HG03521 (cell line): ENCODE results near the gene UNC5CL.
A peak's percentile ranks its signal among the peaks of the same experiment; 100 is the strongest.
"Not testable (repeated sequence)": the region's sequence is repeated elsewhere in the genome, so short reads cannot be mapped to it uniquely, and the experiment has no call there.

Experiments used
- ATAC-seq: cut with Tn5 transposase; IDR thresholded peaks from one replicate; pipeline ENCODE4 v1.9.1; 2021; ENCODE audit warnings: mild to moderate bottlenecking, moderate library complexity; ENCODE audit not compliant: unreplicated experiment

Gene UNC5CL

DNA sequence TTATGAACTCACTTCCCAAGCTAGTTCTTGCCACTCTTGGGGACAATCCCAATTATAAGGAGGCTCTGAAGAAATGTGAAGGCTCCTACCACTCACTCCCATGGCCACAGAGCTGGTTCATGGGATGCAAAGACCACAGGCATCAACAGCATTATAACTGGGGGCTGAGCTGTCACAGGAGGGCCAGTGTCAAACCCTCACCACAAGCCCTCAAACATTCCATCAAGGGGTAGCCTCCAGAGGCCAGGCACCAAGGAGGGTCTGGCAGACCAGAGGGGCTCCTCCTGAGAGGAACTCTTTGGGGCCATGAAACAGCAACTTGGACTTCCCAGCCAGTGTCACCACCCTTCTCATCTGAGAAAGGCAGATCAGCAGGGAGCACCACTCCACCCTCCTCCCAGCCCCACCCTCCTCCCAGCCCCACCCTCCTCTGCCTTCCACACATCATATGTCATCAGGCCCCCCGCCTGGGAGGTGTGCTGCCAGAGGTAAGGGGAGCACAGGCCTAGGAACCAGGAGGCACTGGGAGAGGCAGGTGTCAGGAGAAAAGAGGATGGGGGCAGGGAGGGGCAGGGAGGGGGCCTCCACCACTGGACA lies 2.0 kb upstream of the UNC5CL start:
- ATAC-seq: no peak

DNA sequence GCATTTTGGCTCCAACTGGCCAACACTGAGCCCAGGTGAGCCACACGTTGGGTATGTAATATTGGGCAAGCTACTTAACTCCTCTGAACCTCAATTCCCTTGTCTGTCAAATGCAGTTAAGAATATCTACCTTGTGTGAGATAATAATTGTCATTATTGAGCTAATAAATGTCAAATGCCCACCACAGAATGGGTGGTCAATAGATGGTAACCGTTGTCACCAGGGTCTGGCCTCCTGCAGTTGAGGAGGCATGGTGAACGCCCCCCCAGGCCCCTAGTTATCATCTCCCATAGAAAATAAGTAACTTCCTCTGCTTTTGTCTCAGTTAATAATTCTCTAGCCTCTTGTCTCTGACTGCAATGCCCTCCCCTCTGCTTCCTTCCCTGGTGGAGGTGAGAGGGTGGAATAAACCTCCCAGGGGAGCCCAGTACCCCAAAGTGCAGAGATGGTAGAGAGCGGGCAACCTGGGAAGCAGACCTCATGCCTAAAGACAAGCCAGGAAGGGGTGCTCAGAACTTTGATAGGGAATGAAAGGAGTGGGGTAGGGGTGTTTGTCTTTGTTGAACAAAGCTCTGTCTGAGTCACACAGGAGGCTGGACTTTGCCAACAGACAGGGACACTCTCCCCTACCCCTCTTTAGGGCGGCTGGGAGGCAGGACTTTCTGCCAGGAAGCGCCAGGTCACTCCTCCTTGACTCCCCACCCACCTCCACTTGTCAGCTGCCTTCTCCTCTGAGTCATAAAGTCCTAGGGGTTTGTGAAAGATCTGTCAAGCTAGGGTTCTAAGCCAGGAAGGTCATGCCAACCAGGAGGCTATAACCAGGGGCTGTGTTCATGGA lies 1.3 kb upstream of the UNC5CL start:
- ATAC-seq: no peak

DNA sequence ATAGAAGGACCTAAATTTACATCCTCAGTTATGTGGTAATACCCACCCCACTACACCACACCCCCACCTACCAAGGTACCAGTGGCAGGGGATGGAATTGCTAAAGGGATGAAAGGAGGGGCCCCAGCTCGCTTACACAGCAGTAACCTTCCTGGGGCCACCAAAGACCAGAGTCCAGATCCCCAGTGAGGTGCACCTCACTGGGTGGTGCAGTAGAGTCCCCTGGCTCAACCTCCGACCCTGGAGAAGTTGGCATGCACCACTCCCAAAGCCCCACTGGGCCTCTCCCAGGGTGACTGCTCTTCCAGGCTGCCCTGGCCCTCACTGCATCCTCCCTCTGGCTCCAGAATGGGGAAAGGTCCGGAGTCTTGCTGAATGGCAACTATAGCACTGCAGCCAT lies 816 bp downstream of the UNC5CL start:
- no peak for ATAC-seq

DNA sequence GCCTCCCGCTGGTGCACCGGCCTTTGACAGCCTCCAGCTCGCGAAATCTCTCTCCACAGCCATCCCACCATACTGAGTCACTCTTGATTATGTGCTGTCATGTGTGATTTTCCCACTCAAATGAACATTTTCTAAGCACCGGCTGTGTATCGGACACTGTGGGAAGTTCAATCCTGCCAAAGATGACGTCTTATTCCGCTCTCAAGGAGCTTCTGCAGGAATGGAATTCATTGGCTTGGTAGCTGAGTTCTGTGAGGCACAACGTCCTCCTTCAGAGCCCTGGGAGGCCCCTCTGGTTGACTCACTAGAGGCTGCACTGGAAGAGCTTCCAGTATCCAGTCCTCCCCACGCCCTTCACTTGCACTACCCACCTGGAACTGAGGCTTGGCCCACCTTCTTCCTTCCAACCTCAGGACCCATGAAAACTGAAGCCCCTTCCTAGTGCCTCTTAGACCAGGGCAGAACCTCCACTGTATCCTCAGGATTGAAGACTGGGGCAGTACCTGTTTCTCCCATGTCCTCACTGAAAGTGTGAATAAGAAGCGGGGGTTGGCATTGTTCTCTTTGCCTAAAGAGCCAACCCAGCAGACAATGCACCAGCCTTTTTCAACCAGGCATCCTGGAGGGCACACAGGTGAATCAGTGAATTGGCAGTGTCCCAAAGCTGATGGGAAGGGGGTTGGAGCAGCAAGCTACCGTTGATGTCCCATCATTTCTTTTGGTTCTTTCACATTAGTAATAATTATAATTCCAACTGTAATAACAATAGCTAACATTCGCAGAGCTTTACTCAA lies 1.7 kb downstream of the UNC5CL start:
- ATAC-seq: no peak

DNA sequence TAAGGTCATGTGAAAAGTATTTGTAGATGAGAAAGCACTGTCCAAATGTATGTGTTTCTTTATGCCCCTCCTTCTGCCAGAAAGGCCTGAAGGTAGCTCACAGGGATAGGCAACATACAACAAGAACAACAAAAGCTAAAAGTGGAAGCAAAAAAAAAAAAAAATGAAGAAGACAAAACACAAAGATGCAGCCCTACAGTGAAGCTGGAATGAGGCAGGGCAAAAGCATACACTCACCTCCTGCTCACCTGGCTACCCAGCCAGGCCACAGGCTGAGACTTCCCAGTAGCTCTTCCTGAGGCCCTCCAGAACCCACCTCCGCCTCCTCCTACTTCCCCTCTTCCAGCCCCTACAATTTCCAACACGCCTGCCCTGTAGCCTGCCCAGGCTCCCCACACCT lies 2.4 kb downstream of the UNC5CL start:
- ATAC-seq: no peak

DNA sequence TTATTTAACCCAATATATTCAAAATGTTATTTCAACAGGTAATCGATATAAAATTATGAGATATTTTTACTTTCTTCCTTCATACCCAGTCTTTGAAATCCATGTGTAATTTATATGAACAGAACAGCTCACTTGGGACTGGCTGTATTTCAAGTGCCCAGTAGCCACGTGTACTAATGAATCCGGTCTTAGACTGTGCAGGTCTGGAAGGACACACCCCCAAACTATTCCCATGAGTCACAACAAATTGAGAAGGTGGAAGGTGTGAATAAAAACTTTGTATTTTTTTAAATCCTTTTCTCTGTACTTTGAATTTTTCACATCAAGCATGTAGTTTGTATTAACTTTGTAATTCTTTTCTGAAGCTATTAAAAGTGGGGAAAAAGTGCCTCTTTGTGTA lies 2.8 kb downstream of the UNC5CL start:
- ATAC-seq: no peak

DNA sequence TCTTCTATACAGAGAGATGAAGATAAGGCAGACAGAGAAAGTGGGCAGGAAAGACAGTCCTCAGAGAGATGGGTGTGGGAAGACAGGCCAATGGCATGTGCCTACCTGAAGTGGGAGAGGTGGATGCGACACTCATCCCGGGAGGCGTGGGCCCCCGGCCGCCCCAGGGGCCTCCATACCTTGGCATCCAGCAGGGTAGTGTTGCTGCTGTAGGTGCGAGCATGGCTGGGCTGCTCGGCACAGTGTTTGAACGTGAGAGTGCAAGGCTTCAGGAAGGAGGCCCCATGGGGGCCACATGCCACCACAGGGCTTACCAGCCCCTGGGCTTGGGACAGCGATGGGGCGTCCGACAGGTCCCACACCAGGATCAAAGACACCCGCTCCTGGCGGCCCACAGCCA lies 5.2 kb downstream of the UNC5CL start:
- no peak for ATAC-seq

DNA sequence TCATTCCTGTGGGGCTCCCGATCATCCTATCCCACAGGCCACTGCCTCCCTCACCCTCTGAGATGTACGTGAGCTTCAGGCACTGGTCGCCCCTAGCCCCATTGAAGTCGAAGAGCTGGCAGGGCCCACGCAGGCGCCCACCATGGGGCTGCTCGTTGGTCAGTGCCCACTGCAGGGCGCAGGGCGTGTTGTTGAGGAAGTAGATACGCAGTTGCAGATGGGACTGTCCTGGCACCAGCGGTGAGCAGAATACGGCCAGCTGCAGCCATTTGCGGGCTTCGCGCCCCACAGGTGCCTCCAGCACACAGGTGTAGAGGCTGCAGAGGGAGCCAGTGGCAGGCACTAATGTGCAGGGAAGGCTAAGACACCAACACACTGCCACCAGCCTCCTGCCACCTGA lies 6.2 kb downstream of the UNC5CL start:
- no peak for ATAC-seq

DNA sequence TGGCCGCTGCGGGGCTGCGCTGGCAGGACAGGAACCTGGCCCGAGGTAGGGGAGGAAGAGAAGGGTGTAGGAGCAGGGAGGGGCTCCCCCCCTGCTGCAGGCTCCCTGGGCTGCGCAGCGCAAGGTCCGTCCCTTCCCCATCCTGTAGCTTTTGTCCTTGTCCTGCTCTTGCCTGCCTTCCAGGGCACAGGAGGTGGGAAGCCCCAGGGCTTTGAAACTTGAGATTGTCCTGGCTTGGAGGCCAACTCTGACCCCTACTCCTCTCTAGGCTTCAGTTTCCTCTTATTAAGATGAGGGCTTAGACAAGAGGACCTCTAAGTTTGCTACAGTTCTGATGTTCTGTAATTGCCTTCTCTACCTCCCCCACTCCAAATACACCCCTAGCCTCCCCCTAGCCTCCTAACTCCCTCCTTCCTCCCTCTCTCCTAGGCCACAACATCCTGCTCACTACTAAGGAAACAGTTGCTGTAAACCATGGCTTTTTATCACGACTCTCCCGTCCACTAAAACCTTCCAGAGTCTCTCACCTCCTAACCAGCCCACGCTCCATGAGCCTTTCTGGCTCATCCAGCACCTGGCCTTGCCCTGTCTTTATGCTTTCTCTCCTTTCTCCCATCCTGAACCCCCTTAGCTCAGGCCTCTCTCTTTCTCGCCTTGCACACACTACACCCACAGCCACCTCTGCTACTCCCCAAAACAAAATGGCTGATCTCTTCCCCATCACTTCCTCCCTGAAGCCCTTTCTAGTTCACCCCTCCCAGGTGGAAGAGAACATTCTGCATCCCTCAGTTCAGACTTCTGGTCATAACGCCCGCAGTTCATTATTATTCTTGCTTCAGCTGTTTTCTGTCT lies 10.2 kb downstream of the UNC5CL start:
- peak; percentile 13 for ATAC-seq

DNA sequence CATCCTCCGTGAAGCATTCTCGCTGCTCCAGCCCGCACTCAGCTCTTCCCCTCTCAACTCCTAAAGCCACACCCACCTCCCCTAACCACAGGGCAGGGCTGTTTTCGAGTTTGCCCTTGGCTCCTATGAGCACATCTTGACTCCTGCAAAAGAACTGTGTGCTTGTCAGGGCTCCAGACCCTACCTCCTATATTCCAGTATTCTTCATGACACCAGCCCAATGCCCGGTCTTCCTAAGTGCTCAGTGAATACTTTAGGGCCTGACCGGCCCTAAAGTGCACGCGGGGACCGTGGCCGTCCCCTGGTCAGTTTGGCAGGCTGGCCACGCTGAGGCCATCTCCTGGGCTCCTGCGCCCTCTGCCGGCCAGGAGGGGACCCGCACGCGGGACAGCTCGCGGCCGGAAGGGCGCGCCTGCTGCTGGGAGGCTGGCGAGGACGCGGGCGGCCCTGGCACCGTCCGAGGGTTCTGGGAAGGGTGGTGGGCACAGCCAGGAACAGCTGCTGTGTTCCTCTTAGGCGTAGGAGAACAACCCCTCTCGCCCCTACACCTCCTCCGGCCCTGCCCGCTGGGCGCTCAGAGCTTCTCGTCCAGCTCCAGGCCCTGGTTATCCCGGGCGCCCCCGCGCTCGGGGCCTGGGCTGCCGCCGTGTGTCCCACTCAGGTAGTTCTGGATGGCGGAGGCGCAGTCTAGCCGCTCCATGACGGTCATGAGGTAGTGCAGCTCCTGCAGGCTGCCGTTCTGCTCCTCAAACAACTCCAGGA lies 11.0 kb downstream of the UNC5CL start:
- ATAC-seq: peak; percentile 76

DNA sequence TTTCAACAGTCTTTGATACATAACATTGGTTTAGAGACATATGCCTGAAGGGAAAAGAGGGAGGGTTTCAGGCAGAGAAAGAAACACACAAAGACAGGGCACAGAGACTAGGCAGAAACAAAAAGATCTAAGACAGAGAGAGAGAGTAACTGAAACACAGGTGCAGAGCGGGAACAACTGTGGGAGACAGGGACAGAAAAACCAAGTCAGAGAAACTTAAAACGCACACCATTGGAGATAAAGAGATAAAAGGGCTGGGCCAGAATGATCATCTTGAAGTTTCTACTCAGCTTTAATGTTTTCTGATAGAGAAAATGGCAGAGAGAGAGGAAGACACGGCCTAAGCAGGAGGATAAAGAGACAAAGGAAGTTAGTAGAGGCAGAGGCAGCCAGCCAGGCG lies 11.8 kb downstream of the UNC5CL start:
- ATAC-seq: peak; percentile 4

DNA sequence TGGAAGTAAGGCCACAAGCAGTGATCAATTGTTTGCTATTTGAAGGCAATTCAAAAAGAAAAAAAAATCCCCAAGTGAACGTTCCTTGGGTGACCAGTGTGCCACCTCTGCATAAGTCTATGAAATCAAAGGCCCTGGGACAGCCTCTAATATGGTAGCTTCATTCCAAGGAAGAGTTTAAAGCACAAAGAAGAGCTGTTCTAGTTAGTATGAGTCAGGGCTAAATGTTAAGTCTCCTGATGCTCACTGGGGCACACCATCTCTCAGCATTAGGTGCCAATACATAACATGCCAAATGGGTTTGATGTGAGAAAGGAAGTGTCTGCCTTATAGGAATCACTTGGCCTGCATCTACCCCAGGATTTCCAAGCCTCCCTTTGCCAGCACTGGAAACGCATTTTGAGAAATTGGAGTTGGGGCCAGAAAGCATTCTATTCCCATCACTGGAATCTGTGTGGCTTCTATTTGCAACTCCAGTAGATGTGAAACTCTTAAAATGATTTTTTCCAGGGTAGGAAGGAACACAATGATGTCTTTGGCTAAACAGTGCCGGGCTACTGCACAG lies 13.0 kb downstream of the UNC5CL start:
- ATAC-seq: no peak

DNA sequence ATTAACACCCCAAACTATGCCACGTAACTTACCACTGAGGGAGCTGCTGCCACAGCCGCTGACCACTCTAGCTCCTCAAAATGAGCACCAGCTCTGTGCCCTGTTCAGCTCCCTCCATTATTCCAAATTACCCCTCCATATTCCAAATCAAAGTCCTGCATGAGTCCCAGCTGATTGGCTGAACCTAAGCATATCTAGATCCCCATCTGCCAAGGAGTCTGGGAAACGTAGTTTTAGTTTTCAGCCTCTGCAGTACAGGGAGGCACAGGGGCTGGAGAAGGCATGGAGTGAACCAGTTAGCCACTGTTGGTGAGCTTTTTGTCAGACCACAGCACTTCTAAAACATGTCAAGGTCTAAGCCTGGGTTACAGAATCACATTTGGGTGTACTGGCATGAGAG lies 15.9 kb downstream of the UNC5CL start:
- no peak for ATAC-seq

DNA sequence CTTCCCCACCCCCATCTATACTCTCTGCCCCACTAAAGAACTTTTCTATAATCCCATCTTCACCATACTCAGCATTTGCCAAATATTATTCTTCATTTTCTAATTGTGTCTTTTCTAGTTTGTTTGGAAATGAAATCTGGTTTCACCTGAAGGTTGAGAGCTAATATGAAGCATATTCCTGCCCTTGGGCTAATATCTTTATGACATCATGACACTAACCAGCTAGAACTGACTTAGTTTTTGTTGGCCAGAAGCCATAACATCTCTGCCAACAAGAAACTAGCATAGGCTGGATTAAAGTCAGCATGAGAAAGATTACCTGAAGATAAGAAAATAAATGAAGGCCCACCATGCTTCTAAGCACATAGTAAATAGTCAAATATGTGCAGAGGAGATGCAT lies 16.7 kb downstream of the UNC5CL start:
- no peak for ATAC-seq

DNA sequence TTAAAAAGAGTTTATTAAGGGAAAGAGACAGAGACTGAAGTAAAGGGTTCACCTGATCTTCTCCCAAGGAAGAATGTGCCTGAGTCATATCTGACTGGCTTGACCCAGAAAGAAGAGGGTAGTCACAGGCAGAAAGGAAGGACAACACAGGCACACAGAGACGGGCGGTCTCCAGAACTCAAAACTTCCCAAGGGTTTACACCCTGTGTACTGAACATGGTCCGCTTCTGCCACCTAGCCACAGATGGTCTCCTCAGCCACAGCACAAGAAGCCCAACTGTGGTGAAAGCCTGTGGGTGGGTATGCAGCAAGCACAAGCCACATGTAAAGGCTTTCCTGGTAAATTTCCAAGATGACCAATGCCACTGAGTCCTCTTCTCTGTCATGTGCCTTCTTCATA lies 17.2 kb downstream of the UNC5CL start:
- ATAC-seq: no peak

DNA sequence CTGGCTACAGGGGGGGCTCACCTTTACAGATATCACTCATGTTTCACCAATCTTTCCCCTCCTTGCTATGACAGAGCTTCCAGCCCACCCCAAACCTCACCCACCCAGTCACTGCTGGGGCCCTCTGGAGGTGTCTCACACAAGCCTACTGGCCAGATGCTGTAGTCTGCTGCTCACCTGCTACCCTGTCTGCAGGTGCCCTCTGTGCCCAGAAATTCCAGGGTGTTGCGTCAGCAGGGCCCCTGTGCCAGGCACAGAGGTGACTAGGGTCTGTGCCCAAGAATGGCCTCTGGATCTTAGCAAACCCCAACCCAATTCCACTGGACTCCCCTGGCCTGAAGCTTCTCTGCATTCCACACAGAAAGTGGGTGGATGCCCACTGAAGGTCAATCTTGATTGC lies 21.4 kb downstream of the UNC5CL start:
- no peak for ATAC-seq

DNA sequence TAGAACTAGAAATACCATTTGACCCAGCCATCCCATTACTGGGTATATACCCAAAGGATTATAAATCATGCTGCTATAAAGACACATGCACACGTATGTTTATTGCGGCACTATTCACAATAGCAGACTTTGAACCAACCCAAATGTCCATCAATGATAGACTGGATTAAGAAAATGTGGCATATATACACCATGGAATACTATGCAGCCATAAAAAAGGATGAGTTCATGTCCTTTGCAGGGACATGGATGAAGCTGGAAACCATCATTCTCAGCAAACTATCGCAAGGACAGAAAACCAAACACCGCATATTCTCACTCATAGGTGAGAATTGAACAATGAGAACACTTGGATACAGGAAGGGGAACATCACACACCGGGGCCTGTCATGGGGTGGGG lies 23.2 kb downstream of the UNC5CL start:
- not testable (repeated sequence) for ATAC-seq

DNA sequence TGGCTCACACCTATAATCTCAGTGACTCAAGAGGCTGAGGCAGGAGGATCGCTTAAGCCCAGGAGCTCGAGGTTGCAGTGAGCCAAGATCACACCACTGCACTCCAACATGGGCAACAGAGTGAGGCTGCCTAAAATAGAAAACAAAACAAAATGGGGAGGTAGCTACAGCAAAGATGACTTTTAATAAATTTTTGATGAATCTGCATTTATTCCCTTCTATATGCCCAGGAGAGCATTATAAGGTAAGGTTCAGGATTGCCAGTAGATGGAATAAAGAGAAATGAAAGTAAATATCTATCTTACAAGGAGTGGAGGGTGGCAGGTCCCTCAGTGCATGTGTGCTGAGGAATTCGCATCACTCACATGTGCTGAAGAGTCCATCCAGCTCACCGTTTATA lies 24.2 kb downstream of the UNC5CL start:
- no peak for ATAC-seq

DNA sequence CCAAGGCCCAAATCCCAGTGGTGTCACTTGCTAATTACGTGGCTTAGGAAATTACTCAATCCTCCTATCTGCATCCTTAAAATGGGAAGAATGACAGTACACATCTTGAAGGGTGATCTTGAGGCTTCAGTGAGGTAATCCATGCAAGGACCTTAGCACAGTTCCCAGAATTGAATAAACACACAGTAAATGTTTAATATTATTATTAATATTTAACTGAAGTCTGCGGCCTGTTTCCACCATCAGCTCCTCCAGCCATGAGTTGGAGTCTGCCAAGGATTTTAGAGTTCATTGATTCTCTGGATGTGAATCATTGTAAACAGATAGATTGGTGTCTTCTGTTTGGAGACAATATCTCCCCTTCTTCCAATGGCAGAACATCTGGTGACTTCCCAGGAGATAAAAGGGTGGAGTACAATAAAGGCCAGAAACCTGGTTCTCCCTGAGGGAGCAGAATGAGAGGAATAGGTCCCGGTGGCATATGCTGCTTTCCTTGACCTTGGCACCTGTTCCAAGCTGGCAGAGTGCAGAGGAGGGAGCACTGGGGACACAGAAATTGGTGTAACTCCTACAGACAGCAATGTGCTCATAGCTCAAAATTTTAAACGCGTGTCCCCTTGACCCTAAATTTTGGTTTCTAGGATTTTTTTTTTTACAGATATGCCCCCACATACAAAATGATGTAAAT lies 25.4 kb downstream of the UNC5CL start:
- ATAC-seq: no peak
